Renal cortex interstitium (tissue), 11 donors: Measurements from ENCODE around the gene RNF135. TPM values are rescaled to one million over a fixed set of nuclear protein-coding genes. Genes with fewer than 3 reads are reported as not detected.
"Not testable (repeated sequence)": the region's sequence is repeated elsewhere in the genome, so short reads cannot be mapped to it uniquely, and the experiment has no call there.

Experiments used
- DNase-seq, 11 donors: peaks; one replicate each; pipeline ENCODE4 v3.0.0-alpha.2; 2013; ENCODE audit warnings: low read depth in 9 of 11, low spot score in 4 of 11; ENCODE audit errors: extremely low read depth in 1 of 11
- polyA plus RNA-seq, 3 donors: library from polyadenylated mRNA; unstranded; fragments of 120-200 nt; gene quantifications; one replicate each; pipeline ENCODE4 v1.2.1, GENCODE V29; 2013; ENCODE audit not compliant: insufficient read length in 3 of 3

The RNF135 gene
- polyA plus RNA-seq, 3 donors: 17.7 to 19.3 (median 17.8) TPM

GRCh38 chr17:31031841-31032240 is 61.0 kb downstream of the RNF135 start:
- no peak for DNase-seq

DNA sequence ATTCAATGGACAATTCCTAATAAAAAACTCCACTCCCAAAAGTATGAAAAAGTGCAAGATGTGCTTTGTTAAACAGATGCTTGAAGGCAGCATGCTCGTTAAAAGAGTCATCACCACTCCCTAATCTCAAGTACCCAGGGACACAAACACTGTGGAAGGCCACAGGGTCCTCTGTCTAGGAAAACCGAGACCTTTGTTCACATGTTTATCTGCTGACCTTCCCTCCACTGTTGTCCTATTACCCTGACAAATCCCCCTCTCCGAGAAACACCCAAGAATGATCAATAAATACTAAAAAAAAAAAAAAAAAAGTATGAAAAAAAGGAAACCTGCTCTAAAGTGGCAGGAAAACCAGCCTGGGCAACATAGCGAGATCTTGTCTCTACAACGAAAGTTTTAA is 64.8 kb downstream of the RNF135 start:
- DNase-seq: not testable (repeated sequence)

- not testable (repeated sequence) for DNase-seq
Measured at GRCh38 chr17:31040837-31041236, 70.0 kb downstream of the RNF135 start.

DNA sequence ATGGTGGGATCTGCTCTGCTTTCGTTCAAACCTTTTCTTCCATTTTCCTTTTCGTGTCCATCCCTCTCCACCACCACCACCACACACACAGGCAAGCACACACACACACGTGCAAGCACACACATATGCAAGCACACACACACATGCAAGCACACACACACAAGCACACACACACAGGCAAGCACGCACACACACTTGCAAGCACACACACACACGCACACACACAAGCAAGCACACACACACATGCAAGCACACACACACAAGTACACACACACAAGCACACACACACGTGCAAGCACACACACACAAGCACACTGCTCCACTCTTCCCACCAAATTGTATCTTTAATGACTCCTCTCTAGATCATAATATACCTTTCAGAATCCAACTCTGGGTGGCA is 71.5 kb downstream of the RNF135 start:
- DNase-seq: not testable (repeated sequence)

- DNase-seq: not testable (repeated sequence)
Measured at GRCh38 chr17:31046856-31047425, 76.1 kb downstream of the RNF135 start.

DNA sequence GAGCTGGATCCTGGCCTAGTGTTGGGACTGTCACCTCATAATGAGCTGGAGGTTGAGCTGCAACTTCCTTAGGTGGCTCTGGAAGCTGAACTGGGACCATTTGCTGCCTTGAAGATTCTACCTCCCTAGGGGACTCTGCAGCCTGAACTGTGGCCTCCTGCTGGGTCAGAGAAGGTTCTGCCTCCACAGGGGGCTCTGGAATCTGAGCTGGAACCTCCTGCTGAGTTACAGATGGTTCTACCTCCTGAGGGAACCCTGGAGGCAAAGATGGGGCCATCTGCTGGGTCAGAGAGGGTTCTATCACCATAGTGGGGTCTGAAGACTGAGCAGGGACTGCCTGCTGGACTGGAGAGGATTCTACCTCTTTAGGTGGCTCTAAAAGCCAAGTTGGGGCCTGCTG is 77.3 kb downstream of the RNF135 start:
- DNase-seq: no peak

DNA sequence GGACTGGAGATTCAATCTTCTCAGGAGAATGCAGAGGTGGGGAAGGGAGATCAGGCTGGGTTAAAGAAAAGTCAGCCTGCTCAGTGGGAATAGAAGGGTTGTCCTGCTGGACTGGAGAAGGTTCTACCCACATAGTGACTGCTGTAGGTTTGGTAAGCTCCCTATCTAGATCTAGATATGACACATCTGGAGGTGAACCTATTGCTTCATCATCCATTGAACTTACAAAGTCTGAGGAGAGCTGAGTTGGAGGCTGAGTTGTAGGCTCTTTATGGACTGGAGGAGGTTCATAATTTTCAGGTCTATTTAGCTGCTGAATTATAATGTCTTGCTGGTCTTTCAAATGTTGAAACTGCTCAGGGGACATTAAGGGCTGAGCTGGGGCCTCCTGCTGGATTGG is 77.9 kb downstream of the RNF135 start:
- no peak for DNase-seq

Other genes starting within 250 kb of the RNF135 start
- 10 to 100 TPM; 15.5 to 27.1 (median 17.1) TPM for gene CRLF3, start 146.3 kb upstream of the RNF135 start, polyA plus RNA-seq
- gene ATAD5, start 139.1 kb upstream of the RNF135 start, polyA plus RNA-seq: 1 to 10 TPM; 6.6 to 8.5 (median 8.4) TPM
- 10 to 100 TPM; 20.4 to 26.5 (median 22.9) TPM for gene TEFM, start 64.8 kb upstream of the RNF135 start, polyA plus RNA-seq
- gene ADAP2, start 49.1 kb upstream of the RNF135 start, polyA plus RNA-seq: 1 to 10 TPM; 2.2 to 4.6 (median 4.0) TPM
- gene NF1, start 123.9 kb downstream of the RNF135 start, polyA plus RNA-seq: 10 to 100 TPM; 41.4 to 49.1 (median 44.4) TPM